GM19372 (cell line): ENCODE measurements around the gene CYP27B1.

Source experiments
- ATAC-seq: cut with Tn5 transposase; IDR thresholded peaks from one replicate; pipeline ENCODE4 v1.9.1; 2021; ENCODE audit warnings: mild to moderate bottlenecking, low read depth, moderate library complexity; ENCODE audit not compliant: unreplicated experiment

Gene CYP27B1, protein sequence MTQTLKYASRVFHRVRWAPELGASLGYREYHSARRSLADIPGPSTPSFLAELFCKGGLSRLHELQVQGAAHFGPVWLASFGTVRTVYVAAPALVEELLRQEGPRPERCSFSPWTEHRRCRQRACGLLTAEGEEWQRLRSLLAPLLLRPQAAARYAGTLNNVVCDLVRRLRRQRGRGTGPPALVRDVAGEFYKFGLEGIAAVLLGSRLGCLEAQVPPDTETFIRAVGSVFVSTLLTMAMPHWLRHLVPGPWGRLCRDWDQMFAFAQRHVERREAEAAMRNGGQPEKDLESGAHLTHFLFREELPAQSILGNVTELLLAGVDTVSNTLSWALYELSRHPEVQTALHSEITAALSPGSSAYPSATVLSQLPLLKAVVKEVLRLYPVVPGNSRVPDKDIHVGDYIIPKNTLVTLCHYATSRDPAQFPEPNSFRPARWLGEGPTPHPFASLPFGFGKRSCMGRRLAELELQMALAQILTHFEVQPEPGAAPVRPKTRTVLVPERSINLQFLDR

DNA sequence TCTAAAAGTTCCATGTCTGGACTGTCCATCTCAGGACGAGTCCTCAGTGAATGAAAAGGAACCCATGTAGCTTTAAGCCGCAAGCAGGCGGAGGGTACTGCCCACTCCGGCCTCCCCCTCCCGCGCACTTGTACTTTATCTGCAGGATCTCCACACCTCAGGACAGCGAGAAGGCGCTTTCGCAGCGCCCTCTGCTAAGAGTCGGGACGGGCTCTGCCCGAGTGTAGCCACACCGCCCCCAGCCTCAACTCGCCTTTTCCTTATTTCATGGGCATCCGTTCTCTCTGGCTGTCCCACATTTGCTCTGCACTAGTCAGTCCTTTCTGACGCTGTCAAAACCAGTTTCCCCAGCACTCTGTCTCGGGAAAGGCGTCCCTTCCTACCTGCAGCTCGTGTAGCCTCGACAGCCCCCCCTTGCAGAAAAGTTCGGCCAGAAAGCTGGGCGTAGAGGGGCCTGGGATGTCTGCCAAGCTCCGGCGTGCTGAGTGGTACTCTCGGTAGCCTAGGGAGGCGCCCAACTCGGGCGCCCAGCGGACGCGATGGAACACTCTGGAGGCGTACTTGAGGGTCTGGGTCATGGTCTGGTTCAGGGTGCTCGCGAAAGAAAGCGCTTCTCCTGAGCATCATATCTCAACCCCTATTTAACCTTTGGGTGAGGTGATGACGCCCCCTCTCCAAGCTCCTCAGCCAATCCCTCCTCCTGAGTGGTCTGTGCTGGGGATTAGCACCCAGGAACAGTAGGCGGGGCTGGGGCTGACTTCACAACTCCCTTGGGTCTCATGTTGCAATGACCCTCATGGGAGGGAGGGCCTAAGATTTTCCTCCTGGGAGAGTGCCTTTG lies at the start of gene CYP27B1:
TSS of gene CYP27B1 (minus strand) at position 615 of the 841 bp plus-strand sequence. CDS start at position 578, 37 bp downstream.
- no peak for ATAC-seq

DNA sequence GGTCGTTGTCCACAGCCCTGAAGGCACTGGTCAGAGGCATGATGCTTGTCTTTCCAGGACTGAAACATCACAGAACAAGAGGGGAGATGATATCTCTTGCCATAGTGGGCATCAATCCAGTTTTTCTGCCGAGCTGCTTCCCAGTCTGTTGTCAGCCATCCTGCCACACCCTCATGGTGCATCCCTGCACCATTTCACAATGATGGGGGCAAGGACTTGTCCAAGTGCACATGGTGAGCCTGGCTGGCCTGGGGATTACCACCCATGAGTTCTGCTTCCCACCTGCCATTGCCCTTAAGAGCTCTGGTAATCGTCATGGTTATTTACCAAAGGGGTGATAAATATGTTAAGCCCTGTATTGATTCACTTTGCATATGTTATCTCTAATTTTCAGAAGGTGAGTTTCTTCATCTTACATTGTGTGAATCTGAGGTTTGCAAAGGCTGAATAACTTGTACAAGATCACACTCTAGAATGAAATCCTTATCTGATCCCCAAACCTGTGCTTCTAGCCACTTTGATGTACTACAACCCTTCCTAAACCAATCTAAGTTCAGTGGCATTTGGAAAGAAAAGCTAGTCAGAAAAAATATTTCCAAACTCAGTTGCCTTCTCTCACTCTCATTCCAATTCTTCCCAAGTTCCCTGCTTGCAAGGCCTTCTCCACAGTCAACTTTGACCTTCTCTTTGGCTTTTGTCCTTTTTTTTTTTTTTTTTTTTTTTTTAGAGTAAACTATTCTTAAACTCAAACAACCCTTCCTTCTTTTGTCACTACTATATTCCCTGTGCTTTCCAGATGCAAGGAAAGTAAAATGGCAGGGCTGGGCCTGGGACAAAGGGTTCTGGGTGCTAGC lies 49.4 kb upstream of the CYP27B1 start:
- ATAC-seq: no peak

DNA sequence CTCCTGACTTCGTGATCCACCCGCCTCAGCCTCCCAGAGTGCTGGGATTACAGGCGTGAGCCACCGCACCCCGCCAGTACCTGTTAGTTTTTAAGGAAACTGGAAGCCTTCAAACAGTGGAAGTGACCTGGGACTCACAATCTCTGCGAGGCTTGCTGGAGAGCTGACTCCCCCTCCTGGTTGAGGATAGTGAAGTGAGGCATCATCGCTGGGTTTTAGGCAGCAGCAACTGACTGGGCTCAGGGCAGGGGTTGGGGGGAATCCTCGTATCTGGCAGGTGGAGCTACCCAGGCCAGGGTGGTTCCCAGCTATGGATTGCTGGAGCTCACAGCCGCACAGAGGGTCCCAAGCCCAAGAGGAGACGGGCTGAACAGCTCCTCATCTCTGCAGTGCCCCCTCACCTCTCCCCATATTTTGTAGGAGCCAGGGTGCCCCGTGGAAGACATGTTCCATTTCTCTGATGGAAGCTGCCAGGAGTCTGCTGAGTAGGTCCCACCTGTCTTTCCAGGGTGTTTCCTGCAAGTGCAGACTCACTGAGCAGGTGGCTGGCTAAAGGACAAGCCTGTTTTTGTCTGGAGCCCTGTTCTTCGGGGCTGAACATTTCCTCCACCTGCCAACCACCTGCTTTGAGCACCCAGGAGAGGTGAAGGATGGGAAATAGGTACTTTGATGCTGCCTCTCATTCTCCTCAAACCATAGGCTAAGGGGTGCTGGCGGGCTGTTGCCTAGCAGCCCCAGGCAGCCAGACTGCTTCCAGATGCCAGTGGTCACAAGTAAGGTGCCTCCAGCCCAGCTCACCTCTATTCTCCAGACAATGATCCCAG lies 48.5 kb upstream of the CYP27B1 start:
- no peak for ATAC-seq

DNA sequence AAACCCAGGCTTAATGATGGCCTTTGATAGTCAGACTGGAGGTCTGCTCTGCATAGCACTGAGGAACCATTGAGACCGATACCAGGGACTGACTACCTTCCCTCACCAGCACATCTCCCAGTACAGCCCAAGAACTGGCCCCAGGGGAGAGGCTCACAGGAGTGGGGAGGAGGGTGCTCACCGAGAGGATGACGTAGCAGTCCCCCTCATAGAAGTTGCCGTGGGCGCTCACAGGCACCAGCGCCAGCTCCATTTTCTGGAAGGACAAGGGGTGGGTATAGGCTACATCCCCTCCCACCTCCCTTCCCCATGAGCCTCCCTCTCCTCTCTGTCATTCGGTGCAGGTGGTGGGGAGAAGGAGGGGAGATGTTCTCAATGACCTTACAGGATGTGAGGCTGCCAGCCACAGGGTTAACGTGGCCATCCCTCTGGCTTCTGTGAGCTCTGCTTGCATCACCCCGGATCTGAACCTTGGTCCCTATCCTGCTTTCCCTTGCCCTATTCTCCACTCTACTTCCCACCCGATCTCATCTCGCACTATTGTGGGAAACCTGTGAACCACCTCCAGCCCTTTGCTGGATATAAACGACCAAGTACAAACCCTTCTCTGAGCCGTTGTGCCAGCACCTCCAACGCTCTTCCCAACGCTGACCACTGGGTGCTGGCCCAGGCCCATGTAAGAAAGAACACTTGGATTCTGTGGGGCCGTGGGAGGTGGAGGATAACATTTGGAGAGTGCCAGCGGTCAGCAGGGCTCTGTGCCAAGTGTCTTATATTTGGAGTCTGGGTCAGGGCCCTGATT lies 47.3 kb upstream of the CYP27B1 start:
- ATAC-seq: no peak

DNA sequence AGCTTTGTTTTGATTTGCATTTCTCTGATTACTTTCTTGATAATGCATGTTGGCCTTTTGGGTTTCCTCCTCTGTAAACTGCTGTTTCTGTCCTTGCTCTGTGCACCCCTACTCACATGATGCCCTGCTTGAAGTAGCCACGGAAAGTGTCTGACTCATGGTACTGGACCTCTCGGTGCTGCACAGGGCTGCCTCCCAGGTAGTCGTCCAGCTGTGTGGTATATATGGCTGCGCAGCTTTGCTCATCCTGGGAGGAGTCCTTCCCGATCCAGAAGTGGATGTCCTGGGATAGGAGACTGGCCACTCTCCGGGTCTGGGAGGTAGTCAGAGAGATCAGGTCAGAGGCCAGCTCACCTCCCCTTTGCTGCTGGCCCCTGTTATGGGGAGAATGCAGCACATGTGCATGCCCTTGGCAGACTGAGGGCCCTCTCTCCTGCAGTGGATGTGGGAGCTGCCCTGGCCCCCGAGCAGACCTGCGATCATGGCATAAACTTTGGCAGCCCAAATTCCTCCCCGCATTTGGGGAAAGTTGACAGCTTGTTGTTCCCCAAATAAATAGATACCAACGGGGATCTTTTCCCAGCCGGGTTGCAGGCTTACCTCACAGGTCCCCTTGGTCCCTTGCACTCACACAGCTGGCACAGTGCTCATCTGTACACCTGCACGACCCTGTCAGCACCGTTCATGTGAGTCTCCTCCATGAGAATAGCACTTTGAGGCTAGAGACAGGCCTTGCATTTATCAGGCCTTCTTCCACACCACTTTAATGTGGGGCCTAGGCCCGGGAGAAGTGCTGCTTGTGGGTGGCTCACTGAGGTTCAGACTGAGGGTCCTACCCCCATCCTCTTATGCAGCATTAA lies 46.5 kb upstream of the CYP27B1 start:
- no peak for ATAC-seq

DNA sequence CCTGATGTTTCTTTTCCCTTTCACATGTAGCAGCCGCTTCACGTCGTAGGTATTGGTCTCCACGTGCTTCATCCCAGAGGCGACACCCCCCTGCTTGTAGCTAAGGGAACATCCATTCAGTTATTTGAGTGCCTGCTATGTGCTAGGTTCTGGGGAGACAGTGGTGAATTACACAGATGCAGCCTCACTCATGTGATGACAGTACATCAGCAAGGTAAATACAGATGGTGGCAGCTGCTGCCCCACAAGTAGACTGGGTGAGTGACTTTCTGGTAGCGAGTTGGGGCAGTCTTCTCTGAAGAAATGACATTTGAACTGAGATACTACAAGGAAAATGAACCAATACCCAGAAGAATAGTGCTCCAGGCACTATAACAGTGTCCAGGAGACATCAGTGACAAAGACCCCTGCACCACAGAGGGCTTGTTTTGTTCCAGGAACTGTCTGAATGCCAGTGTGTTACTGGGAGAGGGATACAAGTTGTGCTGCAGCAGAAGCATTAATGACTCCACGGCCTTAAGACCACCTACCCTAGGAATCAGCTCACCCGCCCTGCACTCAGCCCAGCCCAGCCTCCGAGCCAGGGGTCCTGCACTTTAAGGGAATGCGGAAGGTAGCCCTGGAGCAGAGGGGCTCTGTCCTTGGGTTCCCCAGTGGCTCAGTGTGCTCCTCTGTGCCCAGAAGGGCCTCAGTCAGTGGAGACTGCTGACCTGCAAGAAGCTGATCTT lies 44.3 kb upstream of the CYP27B1 start:
- no peak for ATAC-seq

DNA sequence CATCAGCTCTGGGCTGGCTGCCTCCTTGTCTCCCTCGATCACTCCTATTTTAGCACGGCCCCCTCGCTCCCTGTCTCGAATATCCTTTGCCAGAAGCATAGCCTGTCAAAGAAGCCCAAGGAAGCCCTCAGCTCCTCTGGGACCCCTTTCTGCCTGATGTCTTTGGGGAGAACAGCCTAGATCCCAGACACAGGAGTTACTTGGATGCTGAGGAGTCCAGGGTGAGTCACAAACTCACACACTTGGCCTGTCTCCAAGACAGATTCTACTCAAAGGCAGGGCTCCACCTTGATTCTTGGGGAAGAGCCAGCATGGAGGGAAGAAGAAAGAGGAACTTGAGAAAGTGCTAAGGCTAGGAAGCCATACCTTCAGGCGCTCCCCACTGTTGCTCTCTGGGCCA lies 43.6 kb upstream of the CYP27B1 start:
- ATAC-seq: no peak

DNA sequence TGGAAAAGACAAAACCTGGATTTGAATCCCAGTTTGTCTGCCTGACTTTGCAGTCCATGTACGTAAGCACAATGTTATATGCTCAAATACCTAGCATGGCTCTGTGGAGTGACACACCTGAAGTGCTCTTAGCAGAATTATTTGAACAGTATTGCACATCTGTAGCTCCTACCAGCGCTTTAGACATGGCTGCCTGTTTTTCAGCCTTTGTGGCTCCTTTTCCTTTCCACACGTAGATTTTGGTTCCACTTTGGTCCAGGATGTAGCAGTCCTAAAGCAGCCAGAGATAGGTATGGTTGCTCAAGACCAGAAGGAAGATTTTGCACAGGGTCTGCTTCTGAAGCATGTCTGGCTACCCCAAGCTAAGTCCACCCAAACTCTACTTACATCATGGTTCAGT lies 42.5 kb upstream of the CYP27B1 start:
- ATAC-seq: no peak

DNA sequence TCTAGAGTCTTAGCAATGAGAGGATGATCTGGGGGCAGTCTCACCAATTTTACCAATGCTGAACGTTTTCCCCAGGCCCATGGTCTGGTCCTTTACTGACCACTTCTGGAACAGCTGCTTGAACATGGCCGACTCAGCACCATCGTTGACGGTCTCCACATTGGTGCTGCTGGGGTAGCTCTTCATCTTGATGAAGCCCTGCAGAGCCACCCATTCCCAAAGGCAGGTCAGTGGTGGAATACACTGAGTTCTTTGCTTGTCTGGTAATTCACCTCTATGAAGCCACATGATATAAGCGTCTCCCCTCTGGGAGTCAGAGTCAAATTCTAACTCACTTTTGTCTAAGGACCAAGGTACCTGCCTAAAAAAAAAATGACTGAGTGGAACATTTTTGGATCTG lies 41.5 kb upstream of the CYP27B1 start:
- no peak for ATAC-seq

DNA sequence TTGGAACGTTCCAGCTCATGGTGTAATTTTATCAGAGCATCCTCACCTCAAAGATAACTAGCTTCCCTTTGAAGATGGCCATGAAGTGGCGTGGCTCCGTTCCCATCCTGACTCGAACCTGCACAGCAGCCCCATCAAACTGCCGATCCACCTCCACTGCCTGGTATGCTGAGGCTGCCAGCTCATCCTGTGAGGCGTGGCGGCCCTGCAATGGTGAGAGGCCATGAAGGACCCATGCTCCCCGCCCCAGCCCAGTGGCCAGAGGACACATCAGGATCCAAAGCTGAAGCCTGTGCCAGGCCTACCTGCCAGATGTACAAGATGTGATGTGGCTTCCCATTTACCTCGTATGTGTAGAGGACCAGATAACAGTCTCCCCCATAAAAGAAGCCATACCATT lies 40.4 kb upstream of the CYP27B1 start:
- ATAC-seq: no peak

DNA sequence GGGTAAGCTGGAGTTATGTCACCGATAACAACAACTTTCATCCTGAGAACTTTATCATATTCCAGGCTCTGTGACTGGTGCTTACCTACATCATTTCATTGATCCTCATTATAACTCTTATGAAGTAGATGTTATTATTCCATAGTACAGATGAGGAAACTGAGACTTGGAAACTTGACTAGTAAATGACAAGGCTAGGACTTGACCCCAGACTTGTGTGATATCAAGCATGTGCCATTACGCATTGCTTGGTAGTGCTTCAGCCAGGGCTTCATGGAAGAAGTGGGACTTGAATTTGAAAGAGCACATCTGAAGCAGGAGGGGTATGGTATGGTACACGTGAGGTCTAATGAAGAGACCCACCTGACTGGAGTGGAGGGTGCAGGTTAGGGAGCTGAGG lies 39.8 kb upstream of the CYP27B1 start:
- no peak for ATAC-seq

DNA sequence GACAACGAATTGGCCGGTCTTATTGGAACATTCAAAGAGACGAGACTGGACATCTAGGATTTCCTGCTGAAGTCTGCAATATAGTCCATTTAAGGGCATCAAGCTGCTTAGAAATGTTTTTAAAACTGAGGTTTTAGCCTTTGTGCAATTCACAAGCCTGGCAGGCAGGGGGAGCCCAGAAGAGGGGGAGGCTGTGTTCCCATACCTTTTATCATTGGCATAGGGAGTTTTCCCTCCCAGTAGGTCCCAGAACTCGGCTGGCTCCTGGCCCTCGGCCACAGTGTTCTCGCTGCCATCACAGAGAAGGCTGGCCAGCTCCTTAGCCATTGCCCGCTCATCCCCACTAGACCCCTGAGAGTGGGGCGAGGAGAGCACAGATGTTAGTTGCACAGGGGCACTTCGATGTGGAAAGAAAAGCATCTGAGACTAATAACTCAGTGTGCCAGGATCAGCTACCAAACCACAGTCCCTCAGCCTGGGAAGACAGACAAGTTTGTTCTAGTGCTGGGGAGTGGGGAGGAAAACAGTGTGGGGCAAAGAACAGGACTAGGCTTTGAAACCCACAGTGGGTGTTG lies 36.5 kb upstream of the CYP27B1 start:
- no peak for ATAC-seq

DNA sequence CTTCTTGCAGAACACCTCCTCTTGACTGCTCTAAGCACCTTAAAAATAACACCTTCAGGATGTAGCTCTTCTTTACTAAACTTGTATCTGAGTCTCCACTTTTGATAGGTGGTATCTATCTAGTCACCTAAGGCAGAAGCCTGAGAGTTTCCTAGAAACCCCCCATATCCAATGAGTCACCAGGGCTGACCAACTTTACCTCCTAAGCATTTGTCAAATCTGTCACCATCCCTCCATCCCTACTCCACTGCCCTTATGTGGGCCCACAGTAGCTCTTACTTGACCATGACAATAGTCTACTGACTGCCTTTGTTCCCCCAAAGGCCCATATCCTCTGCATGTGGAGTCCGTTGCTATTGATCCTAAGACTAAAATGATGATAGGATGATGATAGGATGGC lies 35.7 kb upstream of the CYP27B1 start:
- no peak for ATAC-seq

DNA sequence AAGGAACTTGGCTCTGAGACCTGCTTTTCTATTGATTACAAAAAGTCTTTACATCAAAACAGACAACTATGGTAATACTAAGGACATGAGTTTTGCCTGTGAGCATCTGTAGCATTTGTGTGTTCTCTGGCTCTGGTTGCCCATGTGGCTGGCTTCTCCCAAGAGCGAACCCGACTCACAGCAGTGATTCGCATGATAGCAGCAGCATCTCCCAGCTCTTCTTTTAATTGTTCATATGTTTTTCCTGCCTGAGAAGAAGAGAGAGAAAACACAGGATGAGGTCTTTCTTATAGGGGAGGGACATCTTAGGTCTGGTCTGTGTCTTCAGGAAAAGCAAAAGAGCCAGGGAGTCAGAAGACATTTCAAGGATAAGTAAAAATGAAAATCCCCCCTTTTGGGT lies 34.1 kb upstream of the CYP27B1 start:
- no peak for ATAC-seq

DNA sequence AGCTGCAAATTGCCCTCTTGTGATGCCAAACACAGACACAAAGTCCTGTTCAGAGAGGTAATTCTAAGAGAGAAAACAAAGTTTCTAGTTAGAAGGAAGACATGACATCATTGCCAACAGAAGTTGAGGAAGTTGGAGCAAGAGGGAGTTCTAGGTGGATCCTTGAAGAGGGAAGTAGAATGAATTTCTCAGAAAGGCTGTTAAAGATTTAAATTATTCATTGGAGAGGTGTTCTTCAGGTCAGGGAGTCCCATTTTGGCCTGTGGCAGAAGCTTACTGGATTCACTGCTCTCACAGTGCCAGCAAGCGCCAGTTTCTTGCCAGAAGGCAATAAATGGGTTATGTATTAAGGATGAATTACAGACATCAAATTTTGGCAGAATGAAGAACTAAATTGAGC lies 31.1 kb upstream of the CYP27B1 start:
- no peak for ATAC-seq

DNA sequence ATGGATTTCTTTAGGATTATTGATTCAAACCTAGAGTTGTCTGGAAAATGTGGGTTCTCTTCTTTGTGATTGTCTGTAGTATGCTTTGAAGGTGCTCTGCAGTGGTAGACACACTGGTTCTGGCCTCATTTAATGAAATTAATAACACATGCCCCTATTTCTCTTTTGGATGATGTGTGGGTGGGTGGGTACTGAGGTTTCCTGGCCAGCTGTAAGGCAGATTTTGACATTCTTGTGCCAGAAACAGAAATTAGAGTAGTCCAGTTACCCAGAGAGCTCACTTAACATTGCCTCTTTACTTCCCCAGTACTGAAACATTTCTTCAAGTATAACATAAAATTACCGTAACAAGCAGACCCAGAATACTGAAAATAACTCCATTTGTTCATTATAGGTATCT lies 30.1 kb upstream of the CYP27B1 start:
- no peak for ATAC-seq

DNA sequence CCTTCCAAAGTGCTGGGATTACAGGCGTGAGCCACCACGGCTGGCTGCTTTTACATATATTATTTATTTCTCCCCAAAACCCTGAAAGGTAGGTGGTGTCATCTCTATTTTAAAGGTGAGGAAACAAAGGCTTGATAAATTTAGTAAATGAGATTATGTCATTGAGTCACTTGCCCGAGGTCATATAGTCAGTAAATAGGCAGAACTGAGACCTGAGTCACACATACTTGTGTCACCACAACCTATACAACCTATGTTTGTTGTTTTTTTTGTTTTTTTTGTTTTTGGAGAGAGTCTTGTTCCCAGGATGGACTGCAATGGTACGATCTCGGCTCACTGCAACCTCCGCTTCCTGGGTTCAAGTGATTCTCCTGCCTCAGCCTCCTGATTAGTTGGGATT lies 28.5 kb upstream of the CYP27B1 start:
- ATAC-seq: no peak
